Loucy (cell line): ENCODE data around the gene CLNK.

Experiments used
- EZH2phosphoT487 ChIP-seq: fragments of 200-600 bp; IDR thresholded peaks from 2 replicates; pipeline ENCODE4 v1.6.1; 2018; ENCODE audit warnings: antibody characterized with exemption, mild to moderate bottlenecking, moderate library complexity, borderline replicate concordance
- TF ChIP-seq, protein P1 (sequence below): fragments of 200-600 bp; sonication (generic); conservative IDR thresholded peaks from 2 replicates; pipeline ENCODE4 v1.5.1; 2014; ENCODE audit warnings: mild to moderate bottlenecking, antibody characterized with exemption, low read length

DNA sequence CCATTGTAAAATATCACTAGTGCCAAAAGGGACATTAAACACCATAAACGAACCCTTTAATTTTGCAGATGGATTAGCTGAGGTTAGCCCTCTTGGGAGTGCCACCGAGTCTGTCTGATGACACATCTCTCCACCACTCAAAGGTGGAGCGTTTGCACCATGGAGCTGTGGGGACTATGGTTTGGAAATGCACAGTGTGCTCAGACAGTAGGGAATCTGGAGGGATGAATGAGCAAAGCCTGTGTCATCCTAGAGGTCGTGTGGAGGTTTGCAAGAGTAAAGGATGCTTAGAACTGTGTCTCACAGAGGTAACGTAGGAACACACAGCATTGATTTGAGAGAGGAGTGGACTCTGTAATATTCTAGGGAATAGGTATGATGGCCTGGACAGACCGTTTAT, 93.7 kb downstream of the CLNK start:
- TF ChIP-seq, protein P1, sequence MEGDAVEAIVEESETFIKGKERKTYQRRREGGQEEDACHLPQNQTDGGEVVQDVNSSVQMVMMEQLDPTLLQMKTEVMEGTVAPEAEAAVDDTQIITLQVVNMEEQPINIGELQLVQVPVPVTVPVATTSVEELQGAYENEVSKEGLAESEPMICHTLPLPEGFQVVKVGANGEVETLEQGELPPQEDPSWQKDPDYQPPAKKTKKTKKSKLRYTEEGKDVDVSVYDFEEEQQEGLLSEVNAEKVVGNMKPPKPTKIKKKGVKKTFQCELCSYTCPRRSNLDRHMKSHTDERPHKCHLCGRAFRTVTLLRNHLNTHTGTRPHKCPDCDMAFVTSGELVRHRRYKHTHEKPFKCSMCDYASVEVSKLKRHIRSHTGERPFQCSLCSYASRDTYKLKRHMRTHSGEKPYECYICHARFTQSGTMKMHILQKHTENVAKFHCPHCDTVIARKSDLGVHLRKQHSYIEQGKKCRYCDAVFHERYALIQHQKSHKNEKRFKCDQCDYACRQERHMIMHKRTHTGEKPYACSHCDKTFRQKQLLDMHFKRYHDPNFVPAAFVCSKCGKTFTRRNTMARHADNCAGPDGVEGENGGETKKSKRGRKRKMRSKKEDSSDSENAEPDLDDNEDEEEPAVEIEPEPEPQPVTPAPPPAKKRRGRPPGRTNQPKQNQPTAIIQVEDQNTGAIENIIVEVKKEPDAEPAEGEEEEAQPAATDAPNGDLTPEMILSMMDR: no peak
- no peak for TF ChIP-seq EZH2phosphoT487
